Upper lobe of left lung (tissue), 6 donors: ENCODE measurements around the gene CCDC197. TPM values are rescaled to one million over a fixed set of nuclear protein-coding genes. Genes with fewer than 3 reads are reported as not detected.

Source experiments
- ATAC-seq, 2 donors: fragments of 200-7000 bp; cut with Tn5 transposase; one replicate each; pipeline ENCODE4 v1.9.1; 2022; ENCODE audit warnings: mild to moderate bottlenecking in 2 of 2, moderate library complexity in 2 of 2; ENCODE audit not compliant: low FRiP score in 2 of 2
- DNase-seq, 2 donors: peaks; one replicate each; pipeline ENCODE4 v3.0.0-alpha.2; 2019 to 2020
- H3K27ac ChIP-seq, 4 donors: fragments of 200-600 bp; sonication (generic); one replicate each; pipeline ENCODE4 v1.5.1; 2016 to 2019
- H3K27me3 ChIP-seq, 4 donors: fragments of 200-600 bp; sonication (generic); one replicate each; pipeline ENCODE4 v1.5.1; 2017 to 2019
- H3K36me3 ChIP-seq, 4 donors: fragments of 200-600 bp; sonication (generic); one replicate each; pipeline ENCODE4 v1.5.1; 2016 to 2019
- H3K4me1 ChIP-seq, 4 donors: fragments of 200-600 bp; sonication (generic); one replicate each; pipeline ENCODE4 v1.5.1; 2018 to 2019
- H3K4me3 ChIP-seq, 4 donors: fragments of 200-600 bp; sonication (generic); one replicate each; pipeline ENCODE4 v1.5.1; 2017 to 2019; ENCODE audit warnings: mild to moderate bottlenecking in 2 of 4, moderate library complexity in 1 of 4
- H3K9me3 ChIP-seq, 4 donors: fragments of 200-600 bp; sonication (generic); one replicate each; pipeline ENCODE4 v1.5.1; 2018 to 2019
- EP300 ChIP-seq, 4 donors: sonication (generic); formaldehyde crosslinking; IDR thresholded peaks; one replicate each; pipeline ENCODE4 v1.5.1; 2017; ENCODE audit warnings: antibody characterized with exemption in 4 of 4, control low read depth in 2 of 4
- POLR2A ChIP-seq, 4 donors: fragments of 450-650 bp; IDR thresholded peaks; one replicate each; pipeline ENCODE4 v1.5.1; 2016 to 2017; ENCODE audit warnings: antibody characterized with exemption in 4 of 4, mild to moderate bottlenecking in 2 of 4
- POLR2AphosphoS5 ChIP-seq, 2 donors: sonication (generic); formaldehyde crosslinking; IDR thresholded peaks; one replicate each; pipeline ENCODE4 v1.5.1; 2017; ENCODE audit warnings: antibody characterized with exemption in 2 of 2
- WGBS, 2 donors: methylation state at CpG; one replicate each; pipeline ENCODE4 v1.1.5; 2017 to 2018; 5-methylcytosine and 5-hydroxymethylcytosine counted together
- total RNA-seq, 6 donors: library from RNA; depleted of rRNA in 4 of 6; stranded (reverse); fragments of >200 nt in 4 of 6; gene quantifications; one replicate each; pipeline versions ENCODE4 v1.1.0 to v1.2.1, GENCODE V29; 2016 to 2021
- TF ChIP-seq, protein P1 (sequence below), 6 experiments: fragments of 450-650 bp in 4 of 6; fragments of 200-600 bp in 2 of 6; sonication (generic) in 2 of 6; IDR thresholded peaks; one replicate each; pipeline ENCODE4 v1.5.1; 2016 to 2019; ENCODE audit warnings: antibody characterized with exemption in 6 of 6
- donor health status: DM: no; HTN: no; CAD: no; lungs with moderate emphysema.
- donor health status: DM: no; HTN: yes; CAD: no; lungs with severe emphysema.

CCDC197 gene
- total RNA-seq, 6 donors from 2014 or later = not detected

DNA sequence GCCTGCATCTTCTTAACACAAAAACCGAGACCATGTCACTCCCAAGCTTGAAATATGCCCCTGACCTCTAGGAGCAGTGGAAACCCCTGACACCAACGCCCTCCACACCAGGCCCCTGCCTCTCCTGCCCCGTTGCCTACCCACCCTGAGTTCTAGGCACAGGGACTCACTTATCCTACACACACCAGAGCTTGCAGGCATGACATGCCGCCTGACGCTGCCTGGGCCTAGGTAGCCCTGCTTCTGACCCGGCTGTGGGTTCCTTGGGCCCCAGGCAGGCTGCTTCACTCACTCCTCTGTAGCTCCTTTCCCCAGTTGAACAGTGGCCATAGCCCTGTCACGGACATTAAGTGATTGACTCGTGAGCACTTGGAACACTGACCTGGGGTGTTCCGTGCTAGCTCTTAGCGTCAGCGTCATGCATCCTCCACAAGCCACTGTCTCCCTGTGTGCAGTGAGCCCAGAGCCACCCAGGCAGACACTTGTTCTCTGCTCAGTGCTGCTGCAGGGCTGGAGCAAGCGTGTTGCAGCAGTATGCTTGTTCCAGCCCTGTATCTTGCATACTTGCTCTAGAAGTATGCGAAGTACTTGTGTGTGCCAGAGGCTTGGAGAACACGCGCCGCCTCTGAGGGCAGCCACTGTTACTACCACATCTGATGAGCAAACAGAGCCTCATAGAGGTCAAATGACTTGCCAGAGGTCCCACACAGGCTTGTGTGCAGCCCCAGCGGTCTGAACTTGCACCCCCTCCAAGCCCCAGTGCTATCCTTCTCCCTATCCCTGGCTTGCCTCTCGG is 44.6 kb downstream of the CCDC197 start:
- ATAC-seq = peak; percentile 66 to 68
- Histone ChIP-seq H3K4me3 (no peak overlapping the region), H3K27ac (peak overlapping the region in 1 of 4 donors; percentile 25), H3K4me1 (peaks cover 0 to 15% (median 11%) of the 10 kb centered on the region in 4 donors), H3K27me3 (no peaks in the 10 kb centered on the region), H3K36me3 (peaks cover 3 to 32% (median 24%) of the 10 kb centered on the region in 4 donors), H3K9me3 (no peaks in the 10 kb centered on the region)
- 74 to 84% methylated on average over 7 to 18 of the region's 18 CpGs for WGBS, 2 donors
- TF ChIP-seq EP300 (IDR thresholded peaks at IDR 0.05) (no peak), POLR2AphosphoS5 (IDR thresholded peaks at IDR 0.05) (no peak)
- TF ChIP-seq, protein P1, sequence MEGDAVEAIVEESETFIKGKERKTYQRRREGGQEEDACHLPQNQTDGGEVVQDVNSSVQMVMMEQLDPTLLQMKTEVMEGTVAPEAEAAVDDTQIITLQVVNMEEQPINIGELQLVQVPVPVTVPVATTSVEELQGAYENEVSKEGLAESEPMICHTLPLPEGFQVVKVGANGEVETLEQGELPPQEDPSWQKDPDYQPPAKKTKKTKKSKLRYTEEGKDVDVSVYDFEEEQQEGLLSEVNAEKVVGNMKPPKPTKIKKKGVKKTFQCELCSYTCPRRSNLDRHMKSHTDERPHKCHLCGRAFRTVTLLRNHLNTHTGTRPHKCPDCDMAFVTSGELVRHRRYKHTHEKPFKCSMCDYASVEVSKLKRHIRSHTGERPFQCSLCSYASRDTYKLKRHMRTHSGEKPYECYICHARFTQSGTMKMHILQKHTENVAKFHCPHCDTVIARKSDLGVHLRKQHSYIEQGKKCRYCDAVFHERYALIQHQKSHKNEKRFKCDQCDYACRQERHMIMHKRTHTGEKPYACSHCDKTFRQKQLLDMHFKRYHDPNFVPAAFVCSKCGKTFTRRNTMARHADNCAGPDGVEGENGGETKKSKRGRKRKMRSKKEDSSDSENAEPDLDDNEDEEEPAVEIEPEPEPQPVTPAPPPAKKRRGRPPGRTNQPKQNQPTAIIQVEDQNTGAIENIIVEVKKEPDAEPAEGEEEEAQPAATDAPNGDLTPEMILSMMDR (IDR thresholded peaks at IDR 0.05) = peak in 1 of 6 experiments; percentile 8
- peak; percentile 47 to 67 for DNase-seq

- H3K36me3 ChIP-seq = peaks cover 3 to 40% (median 32%) of the 10 kb centered on the region in 4 donors
Observed at GRCh38 chr14:94042433-94043091, 45.5 kb downstream of the CCDC197 start.

DNA sequence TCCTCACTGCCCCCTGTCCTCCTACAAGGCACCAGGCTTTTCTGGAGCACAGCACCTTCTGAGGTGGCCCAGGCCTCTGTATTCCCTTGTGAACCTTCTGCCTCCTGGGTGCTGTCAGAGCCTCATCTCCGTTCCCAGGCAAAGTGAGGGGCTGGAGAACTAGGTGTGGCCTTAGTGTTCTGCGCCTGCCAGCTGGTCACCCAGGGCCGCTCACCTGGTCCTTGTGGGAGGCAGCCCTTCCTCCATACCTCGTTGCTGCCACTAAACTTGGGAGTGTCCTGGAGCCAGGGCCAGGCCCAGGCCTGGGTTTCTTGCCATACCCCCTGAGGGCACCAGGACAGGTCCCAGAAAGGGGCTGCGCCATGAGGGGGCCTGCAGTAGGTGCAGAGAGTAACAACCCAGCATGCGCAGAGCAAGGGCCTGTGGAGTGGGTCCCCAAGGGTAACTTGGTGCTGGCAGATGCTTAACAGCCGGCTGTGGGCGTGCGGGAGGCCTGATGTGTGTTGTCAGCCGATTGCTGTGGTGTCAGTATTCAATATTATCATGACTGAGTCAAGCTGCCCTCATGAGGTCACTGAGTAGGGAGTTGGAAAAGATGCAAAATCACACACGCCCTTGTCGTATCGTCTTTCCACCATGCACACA is 46.1 kb downstream of the CCDC197 start:
- WGBS, 2 donors = 82 to 89% methylated on average over 11 to 13 of the region's 13 CpGs
- peak in 1 of 2 donors; percentile 65 for DNase-seq

More at GRCh38 chr14:94042433-94043091, 45.5 kb downstream of the CCDC197 start:
- Histone ChIP-seq H3K27me3 (no peaks in the 10 kb centered on the region), H3K4me3 (no peak overlapping the region), H3K4me1 (peaks cover 0 to 15% (median 11%) of the 10 kb centered on the region in 4 donors), H3K27ac (peak overlapping the region in 1 of 4 donors; percentile 25), H3K9me3 (no peaks in the 10 kb centered on the region)
- DNase-seq = no peak
- 75 to 97% methylated on average over 3 to 12 of the region's 12 CpGs for WGBS, 2 donors
- peak in 1 of 2 donors; percentile 9 for ATAC-seq
- no peak for TF ChIP-seq POLR2AphosphoS5 (IDR thresholded peaks at IDR 0.05)
- no peak for TF ChIP-seq POLR2A (IDR thresholded peaks at IDR 0.05)
- no peak for TF ChIP-seq EP300 (IDR thresholded peaks at IDR 0.05)
- TF ChIP-seq, protein P1 (IDR thresholded peaks at IDR 0.05) = no peak

GRCh38 chr14:94043756-94044475 is 46.8 kb downstream of the CCDC197 start:
- WGBS, 2 donors = 89 to 90% methylated on average over 6 to 14 of the region's 14 CpGs
- H3K27ac ChIP-seq = no peak overlapping the region
- ATAC-seq (no peak), DNase-seq (no peak)
- H3K9me3 ChIP-seq = no peaks in the 10 kb centered on the region
- no peaks in the 10 kb centered on the region for H3K27me3 ChIP-seq
- peaks cover 0 to 16% (median 11%) of the 10 kb centered on the region in 4 donors for H3K4me1 ChIP-seq
- H3K36me3 ChIP-seq = peaks cover 3 to 54% (median 46%) of the 10 kb centered on the region in 4 donors
- no peak overlapping the region for H3K4me3 ChIP-seq
- TF ChIP-seq EP300 (IDR thresholded peaks at IDR 0.05) (no peak), POLR2A (IDR thresholded peaks at IDR 0.05) (no peak), POLR2AphosphoS5 (IDR thresholded peaks at IDR 0.05) (no peak)
- TF ChIP-seq, protein P1 (IDR thresholded peaks at IDR 0.05) = no peak

More for the DNA sequence above, 46.1 kb downstream of the CCDC197 start:
- Histone ChIP-seq H3K9me3 (no peaks in the 10 kb centered on the region), H3K27me3 (no peaks in the 10 kb centered on the region), H3K36me3 (peaks cover 3 to 47% (median 39%) of the 10 kb centered on the region in 4 donors), H3K4me1 (peaks cover 0 to 15% (median 11%) of the 10 kb centered on the region in 4 donors), H3K27ac (no peak overlapping the region), H3K4me3 (no peak overlapping the region)
- ATAC-seq = peak in 1 of 2 donors; percentile 21
- TF ChIP-seq POLR2AphosphoS5 (IDR thresholded peaks at IDR 0.05) = no peak
- no peak for TF ChIP-seq POLR2A (IDR thresholded peaks at IDR 0.05)
- TF ChIP-seq, protein P1 (IDR thresholded peaks at IDR 0.05) = no peak
- no peak for TF ChIP-seq EP300 (IDR thresholded peaks at IDR 0.05)
